GM18505 (cell line): ENCODE results near the gene LILRB2.
"Not testable (repeated sequence)": the region's sequence is repeated elsewhere in the genome, so short reads cannot be mapped to it uniquely, and the experiment has no call there.

Experiments
- ATAC-seq: cut with Tn5 transposase; IDR thresholded peaks from one replicate; pipeline ENCODE4 v1.9.1; 2021; ENCODE audit not compliant: unreplicated experiment
- POLR2A ChIP-seq: IDR thresholded peaks from 4 replicates; pipeline ENCODE4 v1.6.1; 2011; ENCODE audit warnings: borderline replicate concordance; ENCODE audit not compliant: insufficient read depth, insufficient read length; ENCODE audit errors: extremely low read depth

Gene LILRB2

GRCh38 chr19:54294539-54294938, 13.6 kb upstream of the LILRB2 start:
- no peak for ATAC-seq
- no peak for TF ChIP-seq POLR2A

- ATAC-seq = not testable (repeated sequence)
Observed at GRCh38 chr19:54289160-54289559, 8.2 kb upstream of the LILRB2 start.

GRCh38 chr19:54287456-54287855, 6.5 kb upstream of the LILRB2 start:
- no peak for ATAC-seq

GRCh38 chr19:54286283-54286682, 5.4 kb upstream of the LILRB2 start:
- ATAC-seq = not testable (repeated sequence)

More at GRCh38 chr19:54287456-54287855, 6.5 kb upstream of the LILRB2 start:
- TF ChIP-seq POLR2A = no peak

GRCh38 chr19:54285427-54286056, 4.6 kb upstream of the LILRB2 start:
- ATAC-seq = not testable (repeated sequence)

- no peak for ATAC-seq
- TF ChIP-seq POLR2A = no peak
Observed at GRCh38 chr19:54282686-54283470, 2.0 kb upstream of the LILRB2 start.

GRCh38 chr19:54281729-54282075, 792 bp upstream of the LILRB2 start:
- not testable (repeated sequence) for ATAC-seq

- ATAC-seq = not testable (repeated sequence)
Observed at GRCh38 chr19:54280441-54280840, 469 bp downstream of the LILRB2 start.

- not testable (repeated sequence) for ATAC-seq
Observed at GRCh38 chr19:54280025-54280424, 885 bp downstream of the LILRB2 start.

GRCh38 chr19:54279406-54279962, 1.4 kb downstream of the LILRB2 start:
- ATAC-seq = no peak
- TF ChIP-seq POLR2A = no peak

- ATAC-seq = not testable (repeated sequence)
Observed at GRCh38 chr19:54278571-54279195, 2.2 kb downstream of the LILRB2 start.

- not testable (repeated sequence) for ATAC-seq
Observed at GRCh38 chr19:54278056-54278455, 2.9 kb downstream of the LILRB2 start.

- ATAC-seq = not testable (repeated sequence)
Observed at GRCh38 chr19:54277111-54277615, 3.7 kb downstream of the LILRB2 start.

- ATAC-seq = no peak
- TF ChIP-seq POLR2A = no peak
Observed at GRCh38 chr19:54275951-54276350, 5.0 kb downstream of the LILRB2 start.

GRCh38 chr19:54274516-54274915, 6.4 kb downstream of the LILRB2 start:
- ATAC-seq = not testable (repeated sequence)
